ENCODE measurements around the gene INVS.

INVS gene

GRCh38 chr9:100216178-100216787 is 117.2 kb downstream of the INVS start:
- peak; percentile 50 for TF ChIP-seq CTCF (IDR thresholded peaks at IDR 0.05)
- Mint-ChIP-seq H3K27me3 (ENCODE audit: low read depth, poor library complexity) (no peaks in the 10 kb centered on the region), H3K4me3 (no peak overlapping the region), H3K36me3 (ENCODE audit: low read depth) (no peaks in the 10 kb centered on the region), H3K27ac (no peak overlapping the region), H3K4me1 (no peaks in the 10 kb centered on the region), H3K9me3 (no peaks in the 10 kb centered on the region)
- peak; percentile 33 for DNase-seq

- Mint-ChIP-seq H3K4me3 (no peak overlapping the region), H3K4me1 (no peaks in the 10 kb centered on the region), H3K9me3 (no peaks in the 10 kb centered on the region), H3K27ac (no peak overlapping the region), H3K36me3 (ENCODE audit: low read depth) (no peaks in the 10 kb centered on the region), H3K27me3 (ENCODE audit: low read depth, poor library complexity) (no peaks in the 10 kb centered on the region)
- TF ChIP-seq CTCF (IDR thresholded peaks at IDR 0.05): no peak
- no peak for DNase-seq
These were observed 118.5 kb downstream of the INVS start for GRCh38 chr9:100217536-100217935.

GRCh38 chr9:100219347-100219746 is 120.3 kb downstream of the INVS start:
- H3K27me3 Mint-ChIP-seq (ENCODE audit: low read depth, poor library complexity): no peaks in the 10 kb centered on the region
- no peaks in the 10 kb centered on the region for H3K36me3 Mint-ChIP-seq (ENCODE audit: low read depth)
- no peak overlapping the region for H3K27ac Mint-ChIP-seq
- H3K9me3 Mint-ChIP-seq: no peaks in the 10 kb centered on the region
- H3K4me3 Mint-ChIP-seq: no peak overlapping the region
- no peaks in the 10 kb centered on the region for H3K4me1 Mint-ChIP-seq
- TF ChIP-seq CTCF (IDR thresholded peaks at IDR 0.05): no peak
- no peak for DNase-seq

- DNase-seq: no peak
- no peak overlapping the region for H3K27ac Mint-ChIP-seq
- no peaks in the 10 kb centered on the region for H3K27me3 Mint-ChIP-seq (ENCODE audit: low read depth, poor library complexity)
- no peaks in the 10 kb centered on the region for H3K9me3 Mint-ChIP-seq
- TF ChIP-seq CTCF (IDR thresholded peaks at IDR 0.05): no peak
- H3K36me3 Mint-ChIP-seq (ENCODE audit: low read depth): peaks cover 2% of the 10 kb centered on the region
- no peaks in the 10 kb centered on the region for H3K4me1 Mint-ChIP-seq
- H3K4me3 Mint-ChIP-seq: no peak overlapping the region
These were observed 121.9 kb downstream of the INVS start for GRCh38 chr9:100220936-100221335.

- TF ChIP-seq CTCF (IDR thresholded peaks at IDR 0.05): no peak
- Mint-ChIP-seq H3K27ac (no peak overlapping the region), H3K36me3 (ENCODE audit: low read depth) (peaks cover 7% of the 10 kb centered on the region), H3K4me1 (no peaks in the 10 kb centered on the region), H3K9me3 (no peaks in the 10 kb centered on the region), H3K4me3 (no peak overlapping the region), H3K27me3 (ENCODE audit: low read depth, poor library complexity) (no peaks in the 10 kb centered on the region)
- no peak for DNase-seq
These were observed 122.5 kb downstream of the INVS start for GRCh38 chr9:100221538-100221937.

GRCh38 chr9:100222674-100223073 is 123.6 kb downstream of the INVS start:
- H3K36me3 Mint-ChIP-seq (ENCODE audit: low read depth): peaks cover 17% of the 10 kb centered on the region
- H3K27me3 Mint-ChIP-seq (ENCODE audit: low read depth, poor library complexity): no peaks in the 10 kb centered on the region
- no peak for DNase-seq
- no peaks in the 10 kb centered on the region for H3K9me3 Mint-ChIP-seq
- no peak overlapping the region for H3K27ac Mint-ChIP-seq
- no peak overlapping the region for H3K4me3 Mint-ChIP-seq
- H3K4me1 Mint-ChIP-seq: no peaks in the 10 kb centered on the region
- no peak for TF ChIP-seq CTCF (IDR thresholded peaks at IDR 0.05)

All from nephron progenitor cell (in vitro differentiated cells).